ENCODE data around the gene RPL19.

DNA sequence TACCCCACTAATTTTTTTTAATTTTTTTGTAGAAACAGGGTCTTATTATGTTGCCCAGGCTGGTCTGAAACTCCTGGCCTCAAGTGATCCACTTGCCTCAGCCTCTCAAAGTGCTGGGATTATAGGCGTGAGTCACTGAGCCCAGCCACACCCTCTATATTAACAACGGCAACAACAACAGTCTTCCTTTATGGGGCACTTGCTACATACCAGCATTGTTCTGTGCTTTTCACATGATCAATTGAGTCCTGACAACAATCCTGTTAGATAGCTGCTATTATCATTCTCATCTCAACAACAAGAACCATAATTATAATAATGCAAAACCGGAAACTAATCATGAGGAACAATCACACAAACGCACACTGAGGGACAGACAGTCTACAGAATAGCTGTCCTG lies 21.5 kb upstream of the RPL19 start:
- TF ChIP-seq POLR2A (IDR thresholded peaks at IDR 0.05; ENCODE audit: low read depth, low read length) (no peak), TAF1 (IDR thresholded peaks at IDR 0.05; ENCODE audit: low read depth, low read length) (no peak), POLR2AphosphoS5 (IDR thresholded peaks at IDR 0.05; ENCODE audit: low read depth, low read length) (no peak), POU2F2 (IDR thresholded peaks at IDR 0.05; ENCODE audit: low read depth, low read length) (no peak)

Measured in GM12891 (cell line).